Epidermal melanocyte (primary cell): ENCODE results near the gene CLIC3.

Experiments used
- DNase-seq: peaks from one replicate; pipeline ENCODE4 v3.0.0; 2011; ENCODE audit warnings: low spot score; ENCODE audit not compliant: insufficient read length

Gene CLIC3

GRCh38 chr9:136965771-136966484 lies 30.4 kb downstream of the CLIC3 start:
- no peak for DNase-seq

DNA sequence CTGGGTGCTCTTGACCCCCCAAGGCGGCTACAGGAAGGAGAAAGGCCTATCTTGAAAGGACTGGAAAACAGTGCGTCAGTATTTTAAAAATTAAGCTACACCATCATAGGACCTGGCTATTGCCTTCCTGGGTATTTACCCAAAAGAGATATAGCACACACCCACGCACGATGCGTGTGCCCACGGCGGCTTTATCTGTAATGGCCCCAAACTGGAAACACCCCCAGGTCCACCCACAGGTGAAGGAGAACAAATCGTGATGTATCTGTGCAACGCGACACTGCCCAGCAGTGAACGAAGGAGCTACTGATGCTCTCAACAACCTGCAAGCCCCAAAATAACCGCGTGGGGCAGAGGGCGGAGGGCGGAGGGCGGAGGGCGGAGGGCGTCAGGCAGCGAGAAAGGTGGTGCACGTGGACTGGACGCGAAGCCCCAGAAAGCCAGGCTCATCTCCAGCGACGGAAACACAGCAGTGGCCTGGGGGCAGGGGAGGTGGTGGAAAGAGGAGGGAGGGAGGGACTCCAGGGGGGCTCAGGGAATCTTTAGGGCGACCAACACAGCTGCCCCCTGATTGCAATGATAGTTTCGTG lies 31.4 kb downstream of the CLIC3 start:
- no peak for DNase-seq

DNA sequence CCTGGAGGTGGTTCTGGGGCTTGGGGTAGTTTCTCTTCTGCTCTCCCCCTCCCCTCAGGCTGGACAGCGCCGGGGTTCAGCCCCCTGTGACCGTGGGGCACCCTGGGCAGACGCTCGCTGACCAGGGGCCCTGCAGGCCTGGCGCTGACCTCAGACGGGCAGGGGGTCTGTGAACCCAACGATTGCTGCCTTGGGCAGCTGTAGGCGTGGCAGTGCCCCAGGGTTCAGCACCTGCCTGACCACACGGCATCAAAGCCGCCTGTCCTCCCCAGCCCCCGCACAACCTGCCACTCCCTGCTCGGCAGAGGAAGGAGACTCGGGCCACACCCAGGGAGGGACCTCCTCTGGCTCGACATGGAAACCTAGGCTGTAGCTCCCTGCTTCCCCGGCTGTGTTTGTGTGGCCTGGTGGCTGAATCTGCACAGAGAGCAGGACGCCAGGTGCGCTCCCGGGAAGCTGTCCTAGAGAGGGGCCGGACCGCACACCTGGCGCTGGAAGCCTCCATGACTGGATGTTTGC lies 32.1 kb downstream of the CLIC3 start:
- no peak for DNase-seq

- no peak for DNase-seq
Observed at GRCh38 chr9:136963751-136964150, 32.6 kb downstream of the CLIC3 start.

GRCh38 chr9:136963341-136963740 lies 33.0 kb downstream of the CLIC3 start:
- DNase-seq: no peak

- DNase-seq: no peak
Observed at GRCh38 chr9:136962701-136963248, 33.6 kb downstream of the CLIC3 start.

DNA sequence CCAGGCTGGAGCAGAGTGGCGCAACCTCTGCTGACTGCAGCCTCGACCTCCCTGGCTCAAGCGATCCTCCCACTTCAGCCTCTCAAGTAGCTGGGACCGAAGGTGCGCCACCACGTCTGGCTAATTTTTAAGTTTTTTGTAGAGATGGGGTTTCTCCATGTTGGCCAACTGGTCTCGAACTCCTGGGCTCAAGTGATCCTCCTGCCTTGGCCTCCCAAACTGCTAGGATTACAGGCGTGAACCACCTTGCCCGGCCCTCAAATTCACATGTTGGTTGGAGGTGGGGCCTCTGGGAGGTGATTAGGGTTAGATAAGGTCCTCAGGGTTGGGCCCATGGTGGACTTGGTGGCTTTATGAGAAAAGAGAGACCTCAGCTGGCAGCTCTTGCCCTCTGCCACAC lies 34.2 kb downstream of the CLIC3 start:
- no peak for DNase-seq

DNA sequence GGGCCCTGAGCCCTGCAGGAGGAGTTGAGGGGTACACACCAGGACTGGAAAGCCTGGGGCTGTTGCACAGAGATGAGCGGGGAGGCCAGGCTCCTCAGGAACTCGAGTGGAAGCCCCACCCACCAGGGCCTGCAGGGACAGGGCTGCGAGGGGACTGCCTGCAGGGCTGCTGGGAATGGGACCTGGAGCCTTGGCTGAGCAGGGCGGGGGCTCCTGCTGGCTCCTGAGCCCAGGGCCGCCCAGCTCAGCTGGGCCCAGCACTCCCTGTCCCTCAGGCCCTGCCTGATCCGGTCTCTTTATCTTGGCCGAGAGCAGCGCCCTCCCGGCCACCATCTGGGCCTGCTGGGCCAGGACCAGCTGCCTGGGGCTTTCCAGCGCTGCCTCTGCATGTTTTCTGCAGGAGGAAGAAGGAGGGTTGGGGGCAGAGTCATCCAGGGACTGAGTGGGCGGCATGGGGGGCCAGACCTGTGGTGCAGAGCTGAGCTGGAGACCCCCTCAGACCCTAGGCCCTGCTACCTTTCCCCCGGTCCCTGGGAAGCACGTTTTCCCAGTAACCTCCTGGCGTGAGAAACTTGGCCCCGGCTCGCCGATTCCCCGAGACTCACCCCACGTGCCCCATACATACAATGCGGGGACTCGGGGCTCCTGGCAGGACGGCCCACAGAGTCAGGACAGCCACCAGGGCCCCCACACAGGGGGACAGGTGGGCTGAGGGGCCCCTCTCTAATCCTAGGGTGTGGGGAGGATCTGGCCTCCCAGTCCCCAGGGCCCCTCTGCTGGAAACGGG lies 34.9 kb downstream of the CLIC3 start:
- DNase-seq: no peak

GRCh38 chr9:136960938-136961275 lies 35.5 kb downstream of the CLIC3 start:
- no peak for DNase-seq

DNA sequence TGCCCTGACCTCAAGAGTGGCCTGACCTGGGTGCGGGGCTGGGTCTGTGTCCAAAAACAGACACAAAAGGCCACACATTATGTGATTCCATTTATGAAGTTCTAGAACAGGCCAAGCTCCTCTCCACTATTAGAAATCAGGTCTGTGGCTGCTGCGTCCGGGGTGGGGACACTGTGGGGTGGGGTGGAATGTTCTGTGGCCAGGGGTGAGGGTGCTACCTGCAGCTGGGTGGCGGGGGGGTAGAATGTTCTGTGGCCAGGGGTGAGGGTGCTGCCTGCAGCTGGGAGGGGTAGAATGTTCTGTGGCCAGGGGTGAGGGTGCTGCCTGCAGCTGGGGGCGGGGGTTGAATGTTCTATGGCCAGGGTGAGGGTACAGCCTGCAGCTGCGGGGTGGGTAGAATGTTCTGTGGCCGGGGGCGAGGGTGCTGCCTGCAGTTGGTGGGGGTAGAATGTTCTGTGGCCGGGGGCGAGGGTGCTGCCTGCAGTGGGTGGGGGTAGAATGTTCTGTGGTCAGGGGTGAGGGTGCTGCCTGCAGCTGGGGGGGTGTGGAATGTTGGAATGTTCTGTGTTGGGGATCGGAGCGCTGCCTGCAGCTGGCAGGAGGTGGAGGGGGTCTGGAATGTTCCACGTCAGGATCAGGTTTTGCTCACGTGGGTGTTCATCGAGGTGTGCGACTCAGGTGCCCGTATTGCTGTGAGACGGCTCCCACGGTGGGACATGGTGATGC lies 36.0 kb downstream of the CLIC3 start:
- DNase-seq: no peak

GRCh38 chr9:136958898-136959850 lies 37.2 kb downstream of the CLIC3 start:
- DNase-seq: no peak

DNA sequence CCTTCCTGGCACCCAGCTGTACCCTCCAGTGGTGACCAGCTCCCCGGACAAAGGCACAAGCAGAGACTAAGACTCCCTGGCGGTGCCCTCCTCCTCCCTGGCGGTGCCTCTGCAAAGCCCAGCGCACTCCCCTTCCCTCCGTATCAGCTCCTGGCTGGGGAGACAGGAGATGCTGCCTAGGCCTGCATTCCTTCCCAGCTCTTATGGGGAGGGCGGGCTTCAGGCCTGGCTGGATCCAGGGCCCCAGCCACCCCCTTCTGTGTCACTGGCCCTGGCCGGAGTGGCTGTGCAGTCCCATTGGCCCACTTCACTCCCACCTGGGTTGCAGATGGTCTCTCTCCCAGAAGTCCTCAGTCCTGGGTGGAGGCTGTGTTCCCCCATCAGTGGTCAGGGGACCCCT lies 37.9 kb downstream of the CLIC3 start:
- no peak for DNase-seq

DNA sequence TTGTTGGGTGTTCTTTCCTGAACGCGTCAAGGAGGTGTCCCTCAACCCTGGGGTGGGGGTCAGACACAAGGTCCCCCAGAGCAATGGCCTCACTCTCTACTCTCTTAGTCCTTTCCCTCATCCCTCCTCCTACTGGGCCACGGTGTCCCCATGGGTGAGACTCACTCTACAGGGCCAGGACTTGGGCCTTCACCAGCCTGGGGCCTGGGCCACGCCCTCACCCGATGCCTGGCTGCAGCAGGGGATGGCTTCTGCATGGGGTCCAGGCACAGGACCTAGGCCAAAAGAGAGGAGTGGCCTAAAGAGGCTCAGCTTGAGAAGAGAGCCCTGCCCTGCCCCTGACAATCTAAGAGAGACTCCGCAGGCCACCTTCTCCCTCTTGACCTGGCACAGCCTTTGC lies 38.5 kb downstream of the CLIC3 start:
- no peak for DNase-seq

DNA sequence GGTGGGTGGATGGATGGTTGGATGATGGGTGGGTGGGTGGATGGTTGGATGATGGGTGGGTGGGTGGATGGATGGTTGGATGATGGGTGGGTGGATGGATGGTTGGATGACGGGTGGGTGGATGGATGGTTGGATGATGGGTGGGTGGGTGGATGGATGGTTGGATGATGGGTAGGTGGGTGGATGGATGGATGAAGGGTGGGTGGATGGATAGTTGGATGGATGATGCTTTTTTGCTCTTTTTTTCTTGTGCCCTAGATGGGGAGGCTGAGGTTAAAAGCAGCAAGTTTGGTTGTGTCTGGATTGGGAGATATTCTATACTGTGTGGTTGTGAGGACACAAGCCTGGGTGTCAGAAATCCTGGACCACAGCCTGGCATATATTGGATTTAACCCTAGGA lies 38.9 kb downstream of the CLIC3 start:
- no peak for DNase-seq

DNA sequence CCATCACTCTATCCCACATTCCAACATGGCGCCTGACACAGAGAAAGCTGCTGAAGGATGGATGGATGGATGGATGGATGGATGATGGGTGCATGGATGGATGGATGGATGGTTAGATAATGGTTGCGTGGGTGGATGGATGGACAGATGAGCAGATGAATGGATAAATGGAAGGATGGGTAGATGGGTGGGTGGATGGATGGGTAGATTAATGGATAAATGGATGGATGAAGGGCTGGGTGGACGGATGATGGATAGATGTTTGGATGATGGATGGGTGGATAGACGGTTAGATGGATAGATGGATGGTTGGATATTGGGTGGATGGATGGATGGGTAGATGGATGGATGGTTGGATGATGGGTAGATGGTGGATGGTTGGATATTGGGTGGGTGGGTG lies 39.8 kb downstream of the CLIC3 start:
- no peak for DNase-seq

DNA sequence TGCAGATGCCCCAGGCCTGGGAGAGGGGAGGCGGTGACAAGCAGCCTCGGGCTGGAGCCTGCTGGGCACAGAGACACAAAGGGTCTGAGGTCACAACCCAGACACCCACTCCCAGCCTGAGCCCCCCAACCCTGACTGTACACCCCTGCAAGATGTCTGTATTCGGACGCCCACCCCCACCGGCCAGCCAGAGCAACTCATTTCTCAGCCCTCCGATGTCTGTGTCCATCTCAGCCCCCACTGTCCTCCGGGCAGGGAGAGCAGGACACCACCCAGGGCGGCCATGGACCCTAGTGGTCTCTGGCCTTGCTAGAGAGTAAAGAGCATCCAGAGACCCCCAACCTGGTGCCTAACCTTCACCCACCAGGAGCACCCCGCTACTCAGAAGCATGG lies 40.4 kb downstream of the CLIC3 start:
- no peak for DNase-seq

DNA sequence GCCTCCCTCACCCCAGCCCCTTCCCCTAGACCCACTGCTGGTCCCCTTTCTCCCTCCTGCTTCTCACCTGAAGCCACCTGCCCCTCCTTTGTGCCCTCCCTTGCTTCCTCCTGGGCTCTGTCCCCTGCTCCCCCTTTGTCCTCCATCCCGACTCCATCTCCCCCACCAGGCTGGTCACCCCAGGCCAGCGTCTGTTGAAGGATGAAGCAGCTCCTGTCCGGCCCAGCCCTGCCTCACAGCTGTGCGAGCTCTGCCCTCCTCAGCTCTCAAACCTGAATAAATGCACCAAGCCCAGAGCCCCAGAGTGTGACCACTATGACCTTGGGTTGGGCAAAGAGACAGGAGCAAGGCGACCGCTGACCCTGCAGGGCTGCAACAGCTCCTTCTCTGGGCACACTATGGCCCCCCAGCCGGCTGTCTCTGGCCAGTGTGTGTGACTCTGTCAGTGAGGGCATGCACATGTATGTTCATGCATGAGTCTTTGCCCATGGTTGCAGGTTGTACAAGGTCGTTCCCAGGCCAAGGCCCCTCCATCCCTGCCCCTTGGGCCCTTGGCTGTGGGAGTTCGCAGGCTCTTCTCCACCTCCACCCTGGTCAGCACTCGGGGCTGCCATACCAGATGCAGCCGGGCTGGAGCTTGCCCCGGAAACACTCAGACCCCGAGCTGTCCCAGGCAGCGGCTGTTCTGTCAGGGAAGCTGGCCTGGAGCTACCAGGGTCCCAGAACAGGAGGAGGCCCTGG lies 41.0 kb downstream of the CLIC3 start:
- DNase-seq: no peak

DNA sequence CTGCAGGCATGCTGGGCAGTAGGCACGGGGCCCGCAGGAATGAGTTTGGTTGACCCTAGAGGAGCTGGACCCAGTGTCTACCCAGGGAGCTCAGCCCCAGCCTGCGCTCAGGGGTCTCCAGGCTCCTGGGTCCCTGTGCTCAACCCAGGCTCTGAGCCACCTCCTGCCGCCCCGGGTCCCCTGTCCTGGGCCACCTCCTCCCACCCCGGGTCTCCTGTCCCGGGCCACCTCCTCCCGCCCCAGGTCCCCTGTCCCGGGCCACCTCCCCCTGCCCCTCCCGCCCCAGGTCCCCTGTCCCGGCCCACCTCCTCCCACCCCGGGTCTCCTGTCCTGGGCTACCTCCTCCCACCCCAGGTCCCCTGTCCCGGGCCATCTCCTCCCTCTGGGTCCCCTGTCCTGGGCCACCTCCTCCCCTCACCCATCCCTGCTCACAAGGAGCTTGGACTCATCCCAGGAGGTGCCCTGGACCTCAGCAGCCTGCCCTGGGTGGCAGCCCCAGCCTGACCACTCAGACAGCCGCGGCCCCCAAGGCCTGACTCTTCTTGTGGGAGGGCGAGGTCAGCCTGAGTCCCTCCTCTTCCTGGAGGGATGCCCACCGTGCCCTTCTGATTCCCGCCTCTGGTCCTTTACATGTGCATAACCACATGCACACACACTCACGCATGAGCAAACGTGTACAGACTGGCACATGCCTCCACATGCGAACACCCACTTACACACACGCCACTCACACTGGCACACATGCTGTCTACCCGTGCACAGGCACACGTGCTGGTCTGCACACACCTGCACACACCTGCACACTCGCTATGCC lies 41.9 kb downstream of the CLIC3 start:
- DNase-seq: no peak

DNA sequence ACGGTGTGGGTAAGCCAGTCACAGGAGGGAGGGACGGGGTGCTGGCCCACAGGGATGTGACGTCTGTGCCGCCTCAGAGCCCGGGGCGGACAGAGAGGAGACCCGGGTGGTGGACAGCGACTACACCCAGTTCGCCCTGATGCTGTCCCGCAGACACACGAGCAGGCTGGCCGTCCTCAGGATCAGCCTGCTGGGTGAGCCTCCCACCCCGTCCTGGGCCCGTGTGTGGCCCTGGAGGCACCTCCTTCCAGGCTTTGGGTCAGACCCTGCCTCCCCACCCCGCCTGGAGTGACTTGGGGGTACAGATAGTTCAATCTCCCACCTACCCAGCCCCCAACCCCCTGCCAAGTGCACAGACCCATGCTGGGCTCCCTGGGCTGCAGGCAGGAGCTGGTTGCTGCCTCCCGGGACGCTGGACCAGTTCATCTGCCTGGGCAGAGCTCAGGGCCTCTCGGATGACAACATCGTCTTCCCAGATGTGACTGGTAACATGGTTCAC lies 42.5 kb downstream of the CLIC3 start:
- no peak for DNase-seq
